Measurements from ENCODE around the gene STK10. TPM values are rescaled to one million over a fixed set of nuclear protein-coding genes. Genes with fewer than 3 reads are reported as not detected.

The STK10 gene
- total and polyA plus RNA-seq, 2 donors from 2014 or later: 7.2 to 42.8 TPM

DNA sequence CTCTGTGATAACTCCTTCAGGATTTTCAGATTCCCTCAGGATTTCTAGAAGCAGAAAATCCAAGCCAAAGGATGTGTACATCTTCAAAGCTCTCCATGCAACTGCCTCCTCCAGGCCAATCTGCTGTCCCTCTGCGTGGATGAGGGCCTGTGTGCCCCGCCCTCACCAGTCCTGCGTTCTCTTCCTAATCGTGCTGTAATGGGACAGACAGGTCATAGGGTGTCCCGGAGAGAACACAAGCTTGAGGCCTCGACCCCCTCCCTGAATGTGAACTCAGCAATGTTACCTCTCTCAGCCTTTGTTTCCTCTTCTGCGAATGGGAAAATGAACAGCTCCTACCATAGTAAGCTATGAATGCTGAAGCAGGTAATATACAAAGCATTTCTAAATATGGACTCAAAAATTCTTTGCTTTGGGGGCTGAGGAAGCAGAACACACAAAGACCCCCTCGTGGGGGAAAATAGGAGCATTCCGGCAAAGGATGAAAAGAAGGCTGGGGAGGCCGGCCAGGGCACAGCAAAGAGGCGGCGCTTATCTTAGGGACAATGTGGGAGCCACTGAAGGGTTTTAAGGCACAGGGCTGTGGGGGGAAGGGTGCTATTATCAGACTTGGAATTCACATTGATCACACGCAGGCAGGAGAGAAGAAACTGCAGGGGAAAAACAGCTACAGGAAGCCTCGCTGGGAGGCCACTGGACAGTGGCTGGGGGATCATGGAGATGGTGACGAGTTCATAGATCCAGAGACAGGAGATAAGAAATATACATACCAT, 124.4 kb downstream of the STK10 start:
- Histone ChIP-seq H3K27ac (ENCODE audit: low read depth in 2 of 2, low read length in 2 of 2) (no peak overlapping the region), H3K27me3 (ENCODE audit: control insufficient read depth, insufficient read depth, low read length) (no peaks in the 10 kb centered on the region), H3K4me3 (ENCODE audit: low read length in 3 of 3) (no peak overlapping the region), H3K9ac (ENCODE audit: low read length in 3 of 3) (no peak overlapping the region), H3K36me3 (ENCODE audit: control insufficient read depth in 2 of 3, insufficient read depth in 3 of 3, low read length in 3 of 3) (peaks cover 0 to 4% (median 0%) of the 10 kb centered on the region in 3 donors), H3K9me3 (ENCODE audit: control insufficient read depth in 2 of 3, insufficient read depth in 1 of 3, low read length in 3 of 3) (no peaks in the 10 kb centered on the region), H3K4me1 (ENCODE audit: control insufficient read depth in 2 of 3, insufficient read depth in 2 of 3, low read depth in 1 of 3, low read length in 3 of 3) (no peaks in the 10 kb centered on the region)
- TF ChIP-seq, protein P1, sequence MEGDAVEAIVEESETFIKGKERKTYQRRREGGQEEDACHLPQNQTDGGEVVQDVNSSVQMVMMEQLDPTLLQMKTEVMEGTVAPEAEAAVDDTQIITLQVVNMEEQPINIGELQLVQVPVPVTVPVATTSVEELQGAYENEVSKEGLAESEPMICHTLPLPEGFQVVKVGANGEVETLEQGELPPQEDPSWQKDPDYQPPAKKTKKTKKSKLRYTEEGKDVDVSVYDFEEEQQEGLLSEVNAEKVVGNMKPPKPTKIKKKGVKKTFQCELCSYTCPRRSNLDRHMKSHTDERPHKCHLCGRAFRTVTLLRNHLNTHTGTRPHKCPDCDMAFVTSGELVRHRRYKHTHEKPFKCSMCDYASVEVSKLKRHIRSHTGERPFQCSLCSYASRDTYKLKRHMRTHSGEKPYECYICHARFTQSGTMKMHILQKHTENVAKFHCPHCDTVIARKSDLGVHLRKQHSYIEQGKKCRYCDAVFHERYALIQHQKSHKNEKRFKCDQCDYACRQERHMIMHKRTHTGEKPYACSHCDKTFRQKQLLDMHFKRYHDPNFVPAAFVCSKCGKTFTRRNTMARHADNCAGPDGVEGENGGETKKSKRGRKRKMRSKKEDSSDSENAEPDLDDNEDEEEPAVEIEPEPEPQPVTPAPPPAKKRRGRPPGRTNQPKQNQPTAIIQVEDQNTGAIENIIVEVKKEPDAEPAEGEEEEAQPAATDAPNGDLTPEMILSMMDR (IDR thresholded peaks at IDR 0.05; ENCODE audit: borderline replicate concordance, extremely low read depth, insufficient read depth): no peak
- intact Hi-C loops (cut with DNase I): no loop called here
- FAIRE-seq: no peak
- DNase-seq: no peak

DNA sequence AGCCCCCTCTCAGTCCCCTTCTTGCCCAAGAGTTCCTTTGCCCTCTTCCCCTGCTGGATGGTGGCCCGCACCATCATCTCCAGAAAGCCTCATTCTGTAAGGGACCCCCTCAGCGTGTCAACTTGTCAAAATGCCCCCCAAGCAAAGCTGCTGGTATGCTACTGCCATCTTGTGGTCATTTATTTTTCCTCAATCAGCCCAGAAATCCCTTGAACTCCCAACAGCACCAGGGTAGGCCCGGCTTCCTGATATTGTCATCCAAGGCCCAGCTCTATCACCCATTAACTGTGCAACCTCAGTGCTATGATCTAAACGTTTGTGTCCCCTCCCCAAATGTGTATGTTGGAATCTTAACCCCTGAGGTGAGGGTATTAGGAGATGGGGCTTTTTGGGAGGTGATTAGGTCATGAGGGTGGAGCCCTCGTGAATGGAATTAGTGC, 128.3 kb downstream of the STK10 start:
- FAIRE-seq (no peak), DNase-seq (no peak)
- H3K4me1 ChIP-seq (ENCODE audit: control insufficient read depth in 2 of 3, insufficient read depth in 2 of 3, low read depth in 1 of 3, low read length in 3 of 3): no peaks in the 10 kb centered on the region
- no peak overlapping the region for H3K9ac ChIP-seq (ENCODE audit: low read length in 3 of 3)
- TF ChIP-seq, protein P1 (IDR thresholded peaks at IDR 0.05; ENCODE audit: borderline replicate concordance, extremely low read depth, insufficient read depth): peak; percentile 40
- H3K27ac ChIP-seq (ENCODE audit: low read depth in 2 of 2, low read length in 2 of 2): no peak overlapping the region
- H3K27me3 ChIP-seq (ENCODE audit: control insufficient read depth, insufficient read depth, low read length): no peaks in the 10 kb centered on the region
- H3K36me3 ChIP-seq (ENCODE audit: control insufficient read depth in 2 of 3, insufficient read depth in 3 of 3, low read length in 3 of 3): peaks cover 0 to 4% (median 0%) of the 10 kb centered on the region in 3 donors
- intact Hi-C loops (cut with DNase I): no loop called here
- no peaks in the 10 kb centered on the region for H3K9me3 ChIP-seq (ENCODE audit: control insufficient read depth in 2 of 3, insufficient read depth in 1 of 3, low read length in 3 of 3)
- H3K4me3 ChIP-seq (ENCODE audit: low read length in 3 of 3): no peak overlapping the region

DNA sequence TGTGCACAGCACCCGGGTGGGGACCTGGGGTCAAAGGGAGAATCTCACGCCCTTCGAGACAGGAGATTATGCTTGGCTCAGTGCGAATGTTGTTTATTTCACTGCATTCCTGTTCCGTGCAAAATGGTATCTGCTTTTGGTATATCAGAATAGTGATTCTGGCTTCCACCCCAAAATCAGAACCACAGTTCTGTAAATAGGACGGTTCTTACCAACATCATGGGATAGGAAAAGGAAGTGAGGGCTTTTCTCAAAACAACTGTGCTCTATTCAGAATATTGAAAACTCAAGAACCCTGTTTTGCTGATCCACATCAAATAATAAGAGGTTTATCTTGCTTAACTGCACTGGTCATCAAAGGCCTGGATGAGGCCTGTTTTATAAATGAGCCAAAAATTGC, 129.9 kb downstream of the STK10 start:
- no peaks in the 10 kb centered on the region for H3K36me3 ChIP-seq (ENCODE audit: control insufficient read depth in 2 of 3, insufficient read depth in 3 of 3, low read length in 3 of 3)
- DNase-seq: no peak
- H3K27me3 ChIP-seq (ENCODE audit: control insufficient read depth, insufficient read depth, low read length): no peaks in the 10 kb centered on the region
- intact Hi-C loops (cut with DNase I): no loop called here
- no peak overlapping the region for H3K9ac ChIP-seq (ENCODE audit: low read length in 3 of 3)
- no peak overlapping the region for H3K4me3 ChIP-seq (ENCODE audit: low read length in 3 of 3)
- TF ChIP-seq, protein P1 (IDR thresholded peaks at IDR 0.05; ENCODE audit: borderline replicate concordance, extremely low read depth, insufficient read depth): no peak
- no peaks in the 10 kb centered on the region for H3K9me3 ChIP-seq (ENCODE audit: control insufficient read depth in 2 of 3, insufficient read depth in 1 of 3, low read length in 3 of 3)
- no peaks in the 10 kb centered on the region for H3K4me1 ChIP-seq (ENCODE audit: control insufficient read depth in 2 of 3, insufficient read depth in 2 of 3, low read depth in 1 of 3, low read length in 3 of 3)
- no peak overlapping the region for H3K27ac ChIP-seq (ENCODE audit: low read depth in 2 of 2, low read length in 2 of 2)
- no peak for FAIRE-seq
